ENCODE results near the gene RARG. TPM values are rescaled to one million over a fixed set of nuclear protein-coding genes. Genes with fewer than 3 reads are reported as not detected.

Gene RARG
- total RNA-seq, 1 donor from 2014 or later, result 10.1 TPM

- Mint-ChIP-seq H3K9me3 (ENCODE audit: unreplicated experiment) (no peaks in the 10 kb centered on the region), H3K27me3 (ENCODE audit: low read depth, unreplicated experiment) (peaks cover 10% of the 10 kb centered on the region), H3K27ac (ENCODE audit: unreplicated experiment) (peak overlapping the region; percentile 34), H3K4me3 (ENCODE audit: unreplicated experiment) (no peak overlapping the region), H3K4me1 (ENCODE audit: low read depth, unreplicated experiment) (peaks cover 21% of the 10 kb centered on the region), H3K36me3 (ENCODE audit: low read depth, unreplicated experiment) (peaks cover 3% of the 10 kb centered on the region)
- H3K27ac ChIP-seq (ENCODE audit: low read depth, low read length), result no peak overlapping the region
- H3K27me3 ChIP-seq (ENCODE audit: insufficient read depth, low read length), result peaks cover 16% of the 10 kb centered on the region
- no peaks in the 10 kb centered on the region for H4K20me1 ChIP-seq (ENCODE audit: insufficient read depth, low read length)
- peaks cover 24% of the 10 kb centered on the region for H3K4me1 ChIP-seq (ENCODE audit: insufficient read depth, low read length)
- DNase-seq (ENCODE audit: low read depth), result no peak
- H3K4me2 ChIP-seq (ENCODE audit: low read length), result peak overlapping the region; percentile 32
- H3K79me2 ChIP-seq (ENCODE audit: insufficient read depth, low read length), result no peaks in the 10 kb centered on the region
- peak overlapping the region; percentile 50 for H2AFZ ChIP-seq (ENCODE audit: low read depth, low read length)
- H3K36me3 ChIP-seq (ENCODE audit: insufficient read depth, low read length), result no peaks in the 10 kb centered on the region
- H3K4me3 ChIP-seq (ENCODE audit: insufficient read depth, low read depth, low read length), result no peak overlapping the region
- no peak for TF ChIP-seq CTCF (IDR thresholded peaks at IDR 0.05; ENCODE audit: insufficient read depth, low read depth, low read length)
- no peak for TF ChIP-seq EZH2 (IDR thresholded peaks at IDR 0.05; ENCODE audit: insufficient read depth, low read length)
- no peaks in the 10 kb centered on the region for H3K9me3 ChIP-seq (ENCODE audit: insufficient read depth, low read depth, low read length)
- H3K9ac ChIP-seq (ENCODE audit: low read length), result no peak overlapping the region
- no peak for FAIRE-seq
Measured at GRCh38 chr12:53234271-53234914, 2.4 kb upstream of the RARG start.

GRCh38 chr12:53233671-53234121 is 1.7 kb upstream of the RARG start:
- no peak overlapping the region for H3K4me3 ChIP-seq (ENCODE audit: insufficient read depth, low read depth, low read length)
- H3K9ac ChIP-seq (ENCODE audit: low read length), result no peak overlapping the region
- TF ChIP-seq EZH2 (IDR thresholded peaks at IDR 0.05; ENCODE audit: insufficient read depth, low read length) (no peak), CTCF (IDR thresholded peaks at IDR 0.05; ENCODE audit: insufficient read depth, low read depth, low read length) (no peak)
- peaks cover 13% of the 10 kb centered on the region for H3K27me3 Mint-ChIP-seq (ENCODE audit: low read depth, unreplicated experiment)
- peak overlapping the region; percentile 66 for H3K4me3 Mint-ChIP-seq (ENCODE audit: unreplicated experiment)
- no peaks in the 10 kb centered on the region for H3K36me3 ChIP-seq (ENCODE audit: insufficient read depth, low read length)
- no peak overlapping the region for H3K27ac Mint-ChIP-seq (ENCODE audit: unreplicated experiment)
- H3K9me3 Mint-ChIP-seq (ENCODE audit: unreplicated experiment), result no peaks in the 10 kb centered on the region
- H3K4me2 ChIP-seq (ENCODE audit: low read length), result peak overlapping the region; percentile 32
- H3K4me1 Mint-ChIP-seq (ENCODE audit: low read depth, unreplicated experiment), result peaks cover 21% of the 10 kb centered on the region
- no peak for FAIRE-seq
- H3K27me3 ChIP-seq (ENCODE audit: insufficient read depth, low read length), result peaks cover 16% of the 10 kb centered on the region
- H3K79me2 ChIP-seq (ENCODE audit: insufficient read depth, low read length), result no peaks in the 10 kb centered on the region
- peak overlapping the region; percentile 50 for H2AFZ ChIP-seq (ENCODE audit: low read depth, low read length)
- no peaks in the 10 kb centered on the region for H4K20me1 ChIP-seq (ENCODE audit: insufficient read depth, low read length)
- DNase-seq (ENCODE audit: low read depth), result no peak
- no peak overlapping the region for H3K27ac ChIP-seq (ENCODE audit: low read depth, low read length)
- H3K4me1 ChIP-seq (ENCODE audit: insufficient read depth, low read length), result peaks cover 24% of the 10 kb centered on the region
- H3K9me3 ChIP-seq (ENCODE audit: insufficient read depth, low read depth, low read length), result no peaks in the 10 kb centered on the region
- peaks cover 3% of the 10 kb centered on the region for H3K36me3 Mint-ChIP-seq (ENCODE audit: low read depth, unreplicated experiment)

Measured in astrocyte (in vitro differentiated cells and primary cell).